Measurements from ENCODE around the gene LONRF2. TPM values are rescaled to one million over a fixed set of nuclear protein-coding genes. Genes with fewer than 3 reads are reported as not detected.
A peak's percentile ranks its signal among the peaks of the same experiment; 100 is the strongest.

Gene LONRF2
- total RNA-seq, 1 experiment from 2014 or later = 2.7 TPM

DNA sequence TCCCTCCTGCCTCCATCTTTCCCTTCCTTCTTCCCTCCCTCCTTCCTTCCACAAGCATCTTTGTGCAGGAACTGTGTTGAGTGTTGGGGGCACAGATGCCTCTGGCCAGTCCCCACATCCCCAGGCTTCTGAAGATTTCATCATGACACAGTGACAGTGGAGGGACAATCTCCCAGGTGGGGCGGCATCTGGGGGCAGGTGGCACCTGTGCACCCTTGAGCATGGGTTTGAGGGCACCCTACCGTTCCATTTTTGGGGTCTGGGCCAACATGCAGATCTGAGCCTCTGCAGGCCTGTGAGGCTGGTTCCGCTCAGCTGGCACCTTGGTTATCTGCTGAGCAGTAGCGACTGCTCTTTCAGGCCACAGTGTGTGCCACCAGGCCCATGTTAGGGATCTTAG, 57.6 kb downstream of the LONRF2 start:
- H2BK12ac ChIP-seq (ENCODE audit: insufficient read length, low read depth, low read length) = no peak overlapping the region
- H3K36me3 Mint-ChIP-seq (ENCODE audit: insufficient read depth in 1 of 3, low read depth in 3 of 3) = no peaks in the 10 kb centered on the region; a peak in 1 of 7 replicates
- H2AFZ ChIP-seq (ENCODE audit: low read length) = no peak overlapping the region
- H3K4me1 Mint-ChIP-seq = peaks cover 12 to 14% of the 10 kb centered on the region in 2 experiments
- H3K79me2 ChIP-seq (ENCODE audit: insufficient read depth, low read length) = no peaks in the 10 kb centered on the region
- TF ChIP-seq CTCF (conservative IDR thresholded peaks at IDR 0.05) = no peak
- no peak overlapping the region for H3K18ac ChIP-seq (ENCODE audit: insufficient read length, low read depth, low read length)
- no peak overlapping the region for H2BK120ac ChIP-seq (ENCODE audit: low read depth, low read length, poor library complexity, severe bottlenecking)
- DNase-seq = no peak
- H3K27ac Mint-ChIP-seq = peak overlapping the region in 1 of 3 experiments; percentile 86; a peak in 2 of 7 replicates
- H3K9me3 ChIP-seq (ENCODE audit: control insufficient read depth, low read depth, low read length) = no peaks in the 10 kb centered on the region
- H3K4me3 Mint-ChIP-seq = no peak overlapping the region; a peak in 1 of 5 replicates
- no peaks in the 10 kb centered on the region for H3K23me2 ChIP-seq (ENCODE audit: insufficient read length, low read depth, low read length, poor library complexity, severe bottlenecking)
- H3K27me3 ChIP-seq (ENCODE audit: insufficient read depth, low read length) = no peaks in the 10 kb centered on the region
- H3K27ac ChIP-seq (ENCODE audit: insufficient read length, low read depth, low read length) = no peak overlapping the region
- no peak overlapping the region for H2BK15ac ChIP-seq (ENCODE audit: low read depth, low read length)
- H3K9me3 Mint-ChIP-seq = no peaks in the 10 kb centered on the region; a peak in 1 of 5 replicates
- H4K5ac ChIP-seq (ENCODE audit: insufficient read length, low read depth, low read length) = no peak overlapping the region
- H4K8ac ChIP-seq (replicated peaks; ENCODE audit: insufficient read length, low read depth, low read length) = no peak overlapping the region
- H3K27me3 Mint-ChIP-seq (ENCODE audit: low read depth) = no peaks in the 10 kb centered on the region
- H3K4me2 ChIP-seq (ENCODE audit: insufficient read depth, insufficient read length, low read length) = no peak overlapping the region
- no peak overlapping the region for H3K4ac ChIP-seq (ENCODE audit: low read depth, low read length)
- WGBS (ENCODE audit: extremely low coverage, insufficient read length, low lambda C conversion rate) = no CpG with 5 or more reads among the region's 4 CpGs
- H3K4me1 ChIP-seq (ENCODE audit: insufficient read depth, low read length) = no peaks in the 10 kb centered on the region
- H3K79me1 ChIP-seq (ENCODE audit: insufficient read depth, low read depth, low read length, poor library complexity, severe bottlenecking) = no peaks in the 10 kb centered on the region
- no peak overlapping the region for H2AK5ac ChIP-seq (ENCODE audit: insufficient read length, low read length)
- H3K56ac ChIP-seq (ENCODE audit: insufficient read length, low read depth, low read length) = no peak overlapping the region
- H3K9ac ChIP-seq (ENCODE audit: extremely low read depth, insufficient read length, low read length) = no peak overlapping the region
- no peak overlapping the region for H3T11ph ChIP-seq (ENCODE audit: low read length)
- no peak overlapping the region for H2BK20ac ChIP-seq (ENCODE audit: low read depth, low read length, poor library complexity, severe bottlenecking)
- H3K14ac ChIP-seq (ENCODE audit: insufficient read depth, low read length) = no peak overlapping the region; the same call in 1 of the 2 replicates
- no peak overlapping the region for H2BK5ac ChIP-seq (ENCODE audit: insufficient read length, low read length)
- H4K20me1 ChIP-seq (ENCODE audit: control insufficient read depth, insufficient read depth, insufficient read length) = no peaks in the 10 kb centered on the region
- H3K23ac ChIP-seq (ENCODE audit: insufficient read length, low read depth, low read length) = no peak overlapping the region
- H4K91ac ChIP-seq (ENCODE audit: insufficient read length, low read depth, low read length) = no peak overlapping the region

All from H9 (cell line).